ENCODE data around the gene ARL10. TPM values are rescaled to one million over a fixed set of nuclear protein-coding genes. Genes with fewer than 3 reads are reported as not detected.

Gene ARL10
- polyA plus RNA-seq, 1 donor (not counting 4 experiments of a cell fraction or from before 2014, with no cell fraction given): 1.6 TPM

DNA sequence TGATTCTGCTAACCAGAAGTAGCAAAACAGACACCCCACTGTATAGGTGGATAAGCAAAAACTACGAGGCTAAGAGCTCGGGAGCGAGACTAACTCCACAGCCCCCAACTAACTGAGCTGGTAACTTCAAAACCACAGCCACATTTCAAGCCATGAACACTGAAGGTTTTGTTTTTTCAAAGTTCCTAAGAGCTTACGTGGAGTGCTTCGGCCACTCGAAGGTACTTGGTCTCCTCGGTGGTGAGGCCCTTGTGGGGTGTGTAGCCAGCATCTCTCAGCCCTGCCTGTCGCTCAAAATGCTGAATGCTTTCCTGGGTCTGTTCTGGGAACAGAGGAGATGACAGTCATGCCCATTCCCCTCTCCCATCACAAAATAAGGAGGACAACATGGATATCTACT is 14.9 kb upstream of the ARL10 start:
- no peak overlapping the region for H3K9ac ChIP-seq (ENCODE audit: control insufficient read depth, extremely low read depth, insufficient read depth, low read length)
- no peaks in the 10 kb centered on the region for H3K9me1 ChIP-seq (ENCODE audit: control insufficient read depth, extremely low read depth, insufficient read depth, low read length)
- no peak for DNase-seq (ENCODE audit: low read depth, low spot score)
- no peaks in the 10 kb centered on the region for H4K20me1 ChIP-seq (ENCODE audit: control insufficient read depth, extremely low read depth, insufficient read depth, low read length)
- no peak overlapping the region for H2AFZ ChIP-seq (ENCODE audit: control insufficient read depth, low read length)
- no peak for TF ChIP-seq EZH2 (IDR thresholded peaks at IDR 0.05; ENCODE audit: low read length)
- TF ChIP-seq, protein P1, sequence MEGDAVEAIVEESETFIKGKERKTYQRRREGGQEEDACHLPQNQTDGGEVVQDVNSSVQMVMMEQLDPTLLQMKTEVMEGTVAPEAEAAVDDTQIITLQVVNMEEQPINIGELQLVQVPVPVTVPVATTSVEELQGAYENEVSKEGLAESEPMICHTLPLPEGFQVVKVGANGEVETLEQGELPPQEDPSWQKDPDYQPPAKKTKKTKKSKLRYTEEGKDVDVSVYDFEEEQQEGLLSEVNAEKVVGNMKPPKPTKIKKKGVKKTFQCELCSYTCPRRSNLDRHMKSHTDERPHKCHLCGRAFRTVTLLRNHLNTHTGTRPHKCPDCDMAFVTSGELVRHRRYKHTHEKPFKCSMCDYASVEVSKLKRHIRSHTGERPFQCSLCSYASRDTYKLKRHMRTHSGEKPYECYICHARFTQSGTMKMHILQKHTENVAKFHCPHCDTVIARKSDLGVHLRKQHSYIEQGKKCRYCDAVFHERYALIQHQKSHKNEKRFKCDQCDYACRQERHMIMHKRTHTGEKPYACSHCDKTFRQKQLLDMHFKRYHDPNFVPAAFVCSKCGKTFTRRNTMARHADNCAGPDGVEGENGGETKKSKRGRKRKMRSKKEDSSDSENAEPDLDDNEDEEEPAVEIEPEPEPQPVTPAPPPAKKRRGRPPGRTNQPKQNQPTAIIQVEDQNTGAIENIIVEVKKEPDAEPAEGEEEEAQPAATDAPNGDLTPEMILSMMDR (optimal IDR thresholded peaks at IDR 0.05 in 1 of 3, IDR thresholded peaks at IDR 0.05 in 1 of 3, conservative IDR thresholded peaks at IDR 0.05 in 1 of 3; ENCODE audit: extremely low read depth in 1 of 3, insufficient read depth in 2 of 3, low read length in 3 of 3): no peak
- H3K4me2 ChIP-seq (ENCODE audit: control insufficient read depth, extremely low read depth, insufficient read depth, low read depth, low read length): no peak overlapping the region
- no peaks in the 10 kb centered on the region for H3K4me1 ChIP-seq (ENCODE audit: control insufficient read depth, extremely low read depth, insufficient read depth, low read length)
- H3K27ac ChIP-seq (ENCODE audit: control insufficient read depth, insufficient read depth, low read length): no peak overlapping the region
- H3K27me3 ChIP-seq (ENCODE audit: control insufficient read depth, extremely low read depth, insufficient read depth, low read length): no peaks in the 10 kb centered on the region
- H3K4me3 ChIP-seq (ENCODE audit: control insufficient read depth in 2 of 3, extremely low read depth in 1 of 3, insufficient read depth in 2 of 3, low read depth in 1 of 3, low read length in 3 of 3): no peak overlapping the region
- peaks cover 33 to 41% of the 10 kb centered on the region in 2 experiments for H3K36me3 ChIP-seq (ENCODE audit: control insufficient read depth in 2 of 2, extremely low read depth in 1 of 2, insufficient read depth in 2 of 2, low read length in 2 of 2)
- no peaks in the 10 kb centered on the region for H3K9me3 ChIP-seq (ENCODE audit: control insufficient read depth, low read depth, low read length)
- FAIRE-seq: no peak
- peaks cover 31% of the 10 kb centered on the region for H3K79me2 ChIP-seq (ENCODE audit: control insufficient read depth, insufficient read depth, low read length)
- dilution Hi-C loops (cut with MboI; ENCODE audit: extremely low pct_ligation_motif_present, low sequenced_read_pairs): no loop called here

DNA sequence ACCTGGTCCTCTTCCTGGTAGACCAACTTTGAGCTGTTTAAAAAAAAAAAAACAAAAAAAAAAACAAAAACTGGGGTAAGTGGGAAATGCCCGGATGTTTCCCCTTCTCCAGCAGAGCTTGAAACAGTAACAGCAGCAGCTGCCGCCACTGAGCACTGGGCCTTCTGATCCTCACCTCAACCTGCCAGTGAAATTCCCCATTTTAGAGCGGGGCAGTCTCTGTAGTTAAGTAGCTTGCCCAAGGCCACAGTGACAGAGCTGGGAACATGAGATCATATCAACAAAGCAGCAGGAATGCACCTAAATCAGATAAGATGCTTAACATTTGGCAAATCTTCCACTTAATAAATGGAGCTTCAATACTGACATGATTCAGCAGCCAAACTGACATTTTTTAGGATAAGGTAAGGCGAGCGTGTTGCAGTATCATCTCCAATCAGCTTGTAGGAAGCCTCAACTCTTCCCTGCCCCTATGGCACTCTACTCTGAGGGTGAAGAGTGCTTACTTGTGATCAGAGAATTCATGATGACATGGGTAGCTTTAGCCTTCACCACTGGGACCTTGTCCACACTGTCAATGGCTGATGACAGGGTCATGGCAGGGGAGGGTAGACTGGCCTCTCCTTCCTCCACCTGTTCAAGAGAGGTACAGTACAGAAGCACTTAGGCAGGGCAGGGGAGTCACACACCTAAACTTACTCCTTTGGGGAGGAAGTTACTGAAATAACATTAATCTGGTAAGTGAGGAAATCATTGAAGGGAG is 13.0 kb upstream of the ARL10 start:
- no peak overlapping the region for H2AFZ ChIP-seq (ENCODE audit: control insufficient read depth, low read length)
- no peak for FAIRE-seq
- peaks cover 37 to 44% of the 10 kb centered on the region in 2 experiments for H3K36me3 ChIP-seq (ENCODE audit: control insufficient read depth in 2 of 2, extremely low read depth in 1 of 2, insufficient read depth in 2 of 2, low read length in 2 of 2)
- peaks cover 2% of the 10 kb centered on the region for H4K20me1 ChIP-seq (ENCODE audit: control insufficient read depth, extremely low read depth, insufficient read depth, low read length)
- H3K4me2 ChIP-seq (ENCODE audit: control insufficient read depth, extremely low read depth, insufficient read depth, low read depth, low read length): no peak overlapping the region
- H3K4me1 ChIP-seq (ENCODE audit: control insufficient read depth, extremely low read depth, insufficient read depth, low read length): no peaks in the 10 kb centered on the region
- H3K9ac ChIP-seq (ENCODE audit: control insufficient read depth, extremely low read depth, insufficient read depth, low read length): no peak overlapping the region
- no peak overlapping the region for H3K27ac ChIP-seq (ENCODE audit: control insufficient read depth, insufficient read depth, low read length)
- no peak for DNase-seq (ENCODE audit: low read depth, low spot score)
- H3K27me3 ChIP-seq (ENCODE audit: control insufficient read depth, extremely low read depth, insufficient read depth, low read length): no peaks in the 10 kb centered on the region
- H3K4me3 ChIP-seq (ENCODE audit: control insufficient read depth in 2 of 3, extremely low read depth in 1 of 3, insufficient read depth in 2 of 3, low read depth in 1 of 3, low read length in 3 of 3): no peak overlapping the region
- peaks cover 50% of the 10 kb centered on the region for H3K79me2 ChIP-seq (ENCODE audit: control insufficient read depth, insufficient read depth, low read length)
- no peaks in the 10 kb centered on the region for H3K9me3 ChIP-seq (ENCODE audit: control insufficient read depth, low read depth, low read length)
- no peak for TF ChIP-seq EZH2 (IDR thresholded peaks at IDR 0.05; ENCODE audit: low read length)
- TF ChIP-seq, protein P1 (optimal IDR thresholded peaks at IDR 0.05 in 1 of 3, IDR thresholded peaks at IDR 0.05 in 1 of 3, conservative IDR thresholded peaks at IDR 0.05 in 1 of 3; ENCODE audit: extremely low read depth in 1 of 3, insufficient read depth in 2 of 3, low read length in 3 of 3): no peak
- no peaks in the 10 kb centered on the region for H3K9me1 ChIP-seq (ENCODE audit: control insufficient read depth, extremely low read depth, insufficient read depth, low read length)
- dilution Hi-C loops (cut with MboI; ENCODE audit: extremely low pct_ligation_motif_present, low sequenced_read_pairs): no loop called here

All from keratinocyte (primary cell).